Stimulated activated CD8-positive, alpha-beta memory T cell treated with anti-CD3 and anti-CD28 coated beads, Interleukin-2, amount 100 ng/mL, for 48 hours (primary cell): ENCODE data around the gene ORAI3.

Source experiments
- DNase-seq, 2 donors: peaks; one replicate each; pipeline ENCODE4 v3.0.0-alpha.2; 2020; ENCODE audit warnings: low read depth in 2 of 2

The ORAI3 gene

DNA sequence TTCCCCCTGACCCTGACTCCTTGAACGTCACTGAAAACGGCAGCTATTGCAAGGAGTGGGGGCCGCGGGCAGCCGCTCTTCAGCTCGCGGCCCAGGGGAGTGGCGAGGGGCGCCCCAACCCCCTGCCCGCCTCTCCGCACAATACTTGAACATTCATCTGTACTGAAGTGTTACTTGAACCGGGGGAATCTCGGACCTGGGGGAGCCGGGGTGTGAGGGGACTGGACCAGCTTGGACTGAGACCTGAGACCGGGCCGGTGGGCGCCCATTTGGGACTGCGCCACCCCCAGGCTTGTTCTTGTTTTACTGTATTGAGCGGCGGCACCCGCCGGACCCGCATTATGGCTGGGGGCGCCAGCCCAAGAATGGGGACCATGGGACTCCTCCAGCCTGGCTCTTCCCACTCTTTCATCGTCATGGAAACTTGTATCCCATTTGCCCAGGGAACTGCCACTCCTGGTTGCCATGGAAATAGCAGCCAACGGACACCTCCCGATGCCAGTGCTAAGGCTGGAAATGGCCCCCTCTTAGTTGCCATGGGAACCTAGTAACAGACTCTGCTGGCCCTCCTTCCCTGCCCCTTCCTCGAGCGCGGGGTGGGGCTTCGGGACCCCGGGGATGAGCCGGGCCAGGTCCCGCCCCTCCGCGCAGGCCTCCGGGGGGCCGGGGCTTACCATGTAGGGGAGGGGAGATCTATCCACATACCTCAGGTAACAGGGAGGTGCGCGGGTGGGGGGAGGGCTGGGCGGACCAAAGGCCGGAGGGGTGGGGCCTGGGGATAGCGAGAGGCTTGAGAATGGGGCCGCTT, 805 bp upstream of the ORAI3 start:
- DNase-seq = no peak

DNA sequence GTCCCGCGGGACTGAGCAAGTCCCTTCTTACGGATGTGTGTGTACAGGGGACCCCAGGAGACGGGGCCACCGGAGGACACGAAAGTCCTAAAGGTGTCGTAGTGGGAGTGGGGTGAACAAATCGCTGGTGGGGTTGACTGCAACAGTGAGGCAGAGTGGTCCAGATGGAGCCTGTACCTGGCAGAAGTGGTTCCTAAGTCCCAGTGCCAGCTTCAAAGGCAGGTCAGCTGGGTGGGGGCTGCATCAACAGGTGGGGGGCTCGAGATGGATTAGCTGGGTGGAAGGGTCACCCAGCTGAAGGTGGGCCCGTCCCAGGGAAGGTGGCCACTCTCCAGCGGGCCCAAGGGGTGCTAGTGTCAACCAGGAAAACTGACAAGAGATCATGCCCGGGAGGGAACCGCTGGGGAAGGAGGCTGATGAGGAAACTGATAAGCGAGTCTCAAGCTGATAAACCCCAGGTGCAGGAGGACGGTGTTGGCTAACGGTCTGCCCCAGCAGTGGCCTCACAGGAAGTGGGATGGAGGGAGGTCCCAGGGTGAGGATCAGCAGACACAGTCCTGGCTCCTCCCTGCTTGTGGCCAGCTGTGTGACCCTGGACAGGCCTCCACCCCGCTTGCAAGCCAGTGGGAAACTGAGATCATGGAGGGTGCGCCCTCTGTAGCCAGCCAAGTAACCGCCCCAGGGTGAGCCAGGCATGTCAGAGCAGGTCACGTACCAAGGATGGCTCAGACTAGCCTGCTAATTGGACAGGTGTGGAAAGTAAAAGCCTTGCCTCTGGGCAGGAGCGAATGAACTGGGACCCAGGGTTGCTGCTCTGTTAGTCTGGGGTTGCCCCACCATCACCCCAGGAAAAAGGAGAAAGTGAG, 1.0 kb downstream of the ORAI3 start:
- DNase-seq = no peak

DNA sequence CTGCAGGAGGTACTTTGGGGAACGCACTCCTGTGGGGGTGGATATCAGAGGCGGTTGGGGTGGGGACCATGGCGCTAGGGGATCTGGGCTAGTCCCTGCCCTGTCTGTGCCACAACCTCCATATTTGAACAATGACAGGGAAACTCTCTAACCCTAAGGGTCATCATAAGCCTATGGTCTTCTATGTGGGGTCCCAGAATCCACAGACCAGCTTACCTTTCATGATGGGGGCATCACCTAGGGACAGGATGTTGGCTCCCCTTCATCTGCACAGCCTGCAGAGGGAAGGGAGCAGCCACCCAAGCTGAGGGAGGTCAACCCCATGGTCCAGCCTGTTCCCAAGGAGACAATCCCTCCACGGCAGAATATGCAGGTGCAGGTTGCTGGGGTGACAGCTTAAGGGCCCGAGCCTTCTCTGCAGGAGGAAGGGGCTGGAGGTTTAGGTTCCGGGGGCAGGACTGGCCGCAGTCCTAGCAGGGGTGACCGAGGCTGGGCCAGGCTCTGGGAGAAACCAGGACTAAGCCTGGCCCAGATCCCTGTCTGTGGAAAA, 1.7 kb downstream of the ORAI3 start:
- no peak for DNase-seq

DNA sequence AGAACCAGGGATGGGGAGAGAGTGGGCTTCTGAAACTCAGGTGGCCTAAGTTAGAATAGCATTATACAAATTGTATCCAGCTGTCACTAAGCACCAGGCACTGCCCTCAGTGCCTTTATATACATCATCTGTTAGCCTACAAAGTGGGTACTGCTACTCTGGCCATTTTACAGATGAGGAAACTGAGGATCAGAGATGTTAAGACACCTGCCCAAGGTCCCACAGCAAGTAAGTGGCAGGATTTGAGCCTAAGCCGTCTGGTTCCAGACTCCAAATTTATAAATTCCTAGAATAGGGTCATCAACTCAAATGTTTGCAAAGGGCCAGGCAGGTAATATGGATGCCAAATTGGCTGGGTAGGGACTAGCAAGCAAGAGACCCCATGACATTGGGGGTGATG, 2.3 kb downstream of the ORAI3 start:
- DNase-seq = no peak

DNA sequence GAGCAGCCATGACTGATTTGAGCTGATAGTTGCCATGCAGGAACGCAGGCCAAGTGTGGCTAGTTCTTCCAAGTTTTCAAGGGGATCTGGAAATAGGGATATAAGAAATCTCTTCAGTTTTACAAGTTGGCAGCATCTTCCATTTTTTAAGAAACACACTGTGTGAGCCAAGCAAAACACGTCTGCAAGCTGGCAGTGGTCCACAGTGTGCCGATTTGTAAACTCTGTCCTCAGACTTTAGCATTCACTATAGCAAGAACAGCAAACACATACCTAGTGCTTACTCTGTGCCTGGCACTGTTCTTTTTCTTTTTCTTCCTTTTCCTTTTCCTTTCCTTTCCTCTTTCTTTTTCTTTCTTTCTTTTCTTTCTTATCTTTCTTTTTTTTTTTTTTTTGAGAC, 2.9 kb downstream of the ORAI3 start:
- no peak for DNase-seq

DNA sequence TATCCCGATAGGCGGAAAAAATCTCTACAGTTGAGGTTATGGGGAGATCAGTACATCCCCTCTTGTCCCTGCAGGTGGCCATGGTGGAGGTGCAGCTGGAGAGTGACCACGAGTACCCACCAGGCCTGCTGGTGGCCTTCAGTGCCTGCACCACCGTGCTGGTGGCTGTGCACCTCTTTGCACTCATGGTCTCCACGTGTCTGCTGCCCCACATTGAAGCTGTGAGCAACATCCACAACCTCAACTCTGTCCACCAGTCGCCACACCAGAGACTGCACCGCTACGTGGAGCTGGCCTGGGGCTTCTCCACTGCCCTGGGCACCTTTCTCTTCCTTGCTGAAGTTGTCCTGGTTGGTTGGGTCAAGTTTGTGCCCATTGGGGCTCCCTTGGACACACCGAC, 4.2 kb downstream of the ORAI3 start:
- DNase-seq = no peak

DNA sequence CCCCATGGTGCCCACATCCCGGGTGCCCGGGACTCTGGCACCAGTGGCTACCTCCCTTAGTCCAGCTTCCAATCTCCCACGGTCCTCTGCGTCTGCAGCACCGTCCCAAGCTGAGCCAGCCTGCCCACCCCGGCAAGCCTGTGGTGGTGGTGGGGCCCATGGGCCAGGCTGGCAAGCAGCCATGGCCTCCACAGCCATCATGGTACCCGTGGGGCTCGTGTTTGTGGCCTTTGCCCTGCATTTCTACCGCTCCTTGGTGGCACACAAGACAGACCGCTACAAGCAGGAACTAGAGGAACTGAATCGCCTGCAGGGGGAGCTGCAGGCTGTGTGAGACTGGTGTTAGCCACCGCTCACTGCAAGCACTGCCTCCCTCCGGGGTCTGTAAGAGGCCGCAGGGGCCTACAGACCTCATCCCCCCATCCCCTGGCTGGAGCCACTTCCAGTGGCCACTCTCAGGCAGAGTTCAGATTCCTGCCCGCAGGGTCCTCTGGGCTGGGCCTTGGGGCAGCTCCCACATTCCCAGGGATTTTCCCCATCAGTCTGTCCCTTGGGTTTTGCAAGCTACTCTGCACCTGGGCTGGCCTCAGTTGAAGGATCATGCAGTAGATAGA, 4.8 kb downstream of the ORAI3 start:
- DNase-seq = peak; percentile 55 to 56

DNA sequence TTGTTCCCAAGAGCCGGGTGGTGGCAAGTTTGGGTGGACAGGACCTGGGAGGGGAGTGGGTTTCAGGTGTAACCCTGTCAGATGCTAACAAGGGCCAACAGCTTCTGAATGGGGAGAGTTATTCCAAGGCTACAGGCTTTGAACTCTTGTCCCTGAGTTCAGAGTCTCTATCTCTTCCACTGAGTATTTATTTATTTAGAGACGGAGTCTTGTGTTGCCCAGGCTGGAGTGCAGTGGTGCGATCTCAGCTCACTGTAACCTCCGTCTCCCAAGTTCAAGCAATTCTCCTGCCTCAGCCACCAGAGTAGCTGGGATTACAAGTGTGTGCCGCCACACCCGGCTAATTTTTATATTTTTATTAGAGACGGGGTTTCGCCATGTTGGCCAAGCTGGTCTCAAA, 6.1 kb downstream of the ORAI3 start:
- no peak for DNase-seq

DNA sequence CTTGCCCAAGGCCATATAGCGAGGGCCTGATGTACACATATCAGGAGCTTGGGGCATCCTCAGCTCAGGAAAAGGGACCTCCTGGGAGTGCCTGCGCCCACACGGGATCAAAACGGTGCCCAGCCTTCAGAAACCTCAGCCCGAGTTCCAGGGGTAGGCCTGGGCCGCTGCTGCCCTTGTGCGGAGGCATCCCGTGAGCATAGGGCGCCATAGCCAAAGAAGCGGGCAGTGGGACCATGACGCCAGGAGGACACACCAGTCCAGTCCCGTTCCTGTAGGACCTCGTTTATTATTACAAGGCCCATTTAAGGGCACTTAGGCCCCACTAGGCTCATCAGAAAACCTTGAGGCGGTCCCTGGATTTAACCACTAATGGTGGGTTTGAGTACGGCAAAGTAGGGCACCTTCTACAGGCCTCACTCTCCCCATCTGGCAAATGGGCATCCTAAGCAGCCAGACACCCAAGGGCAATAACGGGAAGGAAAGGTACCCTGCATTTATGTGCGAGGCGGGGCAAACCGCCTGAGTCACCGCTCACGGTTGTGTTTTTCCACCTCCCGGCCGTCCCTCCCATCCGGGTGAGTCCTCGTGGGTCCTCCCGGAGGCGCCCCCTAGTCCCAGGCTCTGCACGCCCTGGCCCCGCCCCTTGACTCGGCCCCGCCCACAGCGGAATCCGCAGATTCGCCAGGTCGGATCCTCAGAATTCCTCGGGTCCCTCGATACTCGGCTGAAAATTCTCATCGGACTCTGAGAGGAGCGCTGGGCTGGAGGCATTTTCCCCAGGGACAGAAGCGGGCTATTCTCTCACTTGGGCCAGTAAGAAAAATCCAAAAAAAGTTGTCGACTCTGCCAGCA, 8.0 kb downstream of the ORAI3 start:
- peak; percentile 89 to 91 for DNase-seq

DNA sequence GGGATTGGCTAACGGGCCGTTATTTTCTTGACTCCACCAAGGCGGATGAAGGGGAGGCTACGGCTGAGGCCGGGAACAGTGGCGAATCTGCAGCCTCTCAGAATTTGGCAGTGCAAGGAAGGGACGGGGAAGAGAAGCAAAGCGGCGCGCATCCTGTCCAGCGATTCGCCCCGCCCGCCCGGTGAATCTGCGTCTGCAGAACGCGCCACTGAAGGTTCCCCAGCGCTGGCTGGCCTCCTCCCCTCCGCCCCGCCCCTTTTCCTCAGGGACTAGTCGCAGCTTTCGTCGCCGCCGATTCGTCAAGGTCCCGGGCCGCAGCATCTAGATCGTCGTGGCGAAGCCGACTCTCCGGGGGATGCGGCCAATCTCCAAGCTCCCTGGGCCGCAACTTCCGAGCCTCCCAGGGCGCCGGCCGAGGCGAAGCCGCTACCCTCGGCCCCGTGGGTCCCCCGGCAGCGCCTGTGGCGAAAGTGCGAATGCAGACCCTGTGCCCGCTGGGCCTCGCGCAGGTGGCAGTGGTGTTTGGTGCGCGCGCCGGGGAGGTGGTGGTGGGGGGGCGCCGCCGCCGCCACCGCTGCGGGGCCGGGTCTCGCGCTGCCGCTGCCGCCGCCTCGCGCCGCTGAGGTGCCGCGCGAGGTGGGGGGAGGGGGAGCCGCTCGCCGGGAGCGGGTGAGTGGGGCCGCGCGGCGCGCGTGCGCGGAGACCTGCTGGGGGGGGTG, 8.7 kb downstream of the ORAI3 start, which contains the start of gene SETD1A:
Gene SETD1A (plus strand): TSS at position 299 of the 719 bp plus-strand sequence. CDS start 978 bp downstream, outside the sequence.
- peak; percentile 92 to 98 for DNase-seq

DNA sequence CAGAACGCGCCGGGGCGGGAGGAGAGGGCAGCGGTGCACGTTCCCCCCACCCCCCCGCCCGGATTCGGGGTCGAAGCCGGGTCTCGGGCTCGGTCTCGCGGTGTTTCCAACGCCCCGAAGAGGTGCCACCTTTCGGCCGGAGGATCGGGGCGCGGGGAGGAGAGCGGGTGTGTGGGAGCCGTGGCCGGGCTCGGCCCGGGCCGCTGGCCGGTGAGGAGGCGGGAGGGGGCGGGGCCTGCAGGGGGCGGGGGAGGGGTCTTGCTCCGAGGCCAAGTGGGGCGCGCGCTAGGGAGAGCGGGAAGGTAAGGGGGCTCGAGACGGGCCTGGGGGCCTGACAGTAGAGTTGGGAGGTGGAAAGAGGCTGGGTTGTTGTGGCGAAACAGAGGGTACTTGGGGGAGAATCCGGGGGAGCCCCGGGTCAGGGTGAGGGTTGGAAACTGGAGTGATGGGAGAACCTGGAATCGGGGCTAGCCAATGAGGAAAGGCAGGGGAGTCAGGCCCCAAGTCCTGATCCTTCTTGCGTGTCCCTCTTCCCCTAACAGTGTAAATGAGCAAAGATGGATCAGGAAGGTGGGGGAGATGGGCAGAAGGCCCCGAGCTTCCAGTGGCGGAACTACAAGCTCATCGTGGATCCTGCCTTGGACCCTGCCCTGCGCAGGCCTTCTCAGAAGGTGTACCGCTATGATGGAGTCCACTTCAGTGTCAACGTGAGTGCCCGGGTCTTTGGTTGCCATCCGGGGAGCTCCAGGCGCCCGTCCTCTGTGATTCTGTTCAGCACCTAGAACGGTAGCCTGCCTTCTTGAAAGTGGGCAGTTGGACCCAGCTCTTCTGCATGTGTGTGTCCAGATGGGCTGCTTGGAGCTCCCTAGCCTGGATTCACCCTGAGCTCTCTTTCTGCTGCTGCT, 9.6 kb downstream of the ORAI3 start:
- no peak for DNase-seq

DNA sequence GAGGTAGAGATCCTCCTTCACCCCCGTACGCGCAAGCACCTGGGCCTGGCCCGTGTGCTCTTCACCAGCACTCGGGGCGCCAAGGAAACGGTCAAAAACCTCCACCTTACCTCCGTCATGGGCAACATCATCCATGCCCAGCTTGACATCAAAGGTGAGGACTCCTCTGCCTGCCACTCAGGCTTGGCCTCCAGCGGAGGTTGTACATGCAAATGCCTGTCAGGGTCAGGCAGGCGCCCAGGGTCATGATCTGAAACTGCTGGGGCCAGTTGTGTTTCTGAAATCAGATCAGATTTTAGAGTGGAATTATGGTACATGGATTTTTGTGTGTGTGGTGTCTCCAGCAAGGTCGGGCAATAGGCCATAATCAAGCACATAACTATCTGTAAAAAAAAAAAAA, 12.5 kb downstream of the ORAI3 start:
- no peak for DNase-seq

DNA sequence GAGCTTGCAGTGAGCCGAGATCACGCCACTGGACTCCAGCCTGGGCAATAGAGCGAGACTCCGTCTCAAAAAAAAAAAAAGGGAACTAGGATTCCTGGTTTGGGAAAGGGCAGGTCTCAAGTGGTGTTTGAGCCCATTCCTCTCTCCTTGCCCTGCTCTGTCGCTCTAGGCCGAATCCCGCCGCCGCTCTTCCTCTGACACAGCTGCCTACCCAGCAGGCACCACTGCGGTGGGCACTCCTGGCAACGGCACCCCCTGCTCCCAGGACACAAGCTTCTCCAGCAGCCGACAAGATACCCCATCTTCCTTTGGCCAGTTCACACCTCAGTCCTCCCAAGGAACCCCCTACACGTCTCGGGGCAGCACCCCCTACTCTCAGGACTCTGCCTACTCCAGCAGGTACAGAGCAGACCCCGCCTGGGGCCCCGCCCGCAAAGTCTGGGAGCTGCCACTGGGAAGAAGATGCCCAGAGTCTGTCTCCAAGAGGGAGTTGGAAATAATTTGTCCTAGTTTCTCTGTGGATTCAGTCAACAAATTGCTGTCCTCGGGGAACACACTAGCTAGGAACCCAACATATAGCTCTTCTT, 15.2 kb downstream of the ORAI3 start:
- no peak for DNase-seq

DNA sequence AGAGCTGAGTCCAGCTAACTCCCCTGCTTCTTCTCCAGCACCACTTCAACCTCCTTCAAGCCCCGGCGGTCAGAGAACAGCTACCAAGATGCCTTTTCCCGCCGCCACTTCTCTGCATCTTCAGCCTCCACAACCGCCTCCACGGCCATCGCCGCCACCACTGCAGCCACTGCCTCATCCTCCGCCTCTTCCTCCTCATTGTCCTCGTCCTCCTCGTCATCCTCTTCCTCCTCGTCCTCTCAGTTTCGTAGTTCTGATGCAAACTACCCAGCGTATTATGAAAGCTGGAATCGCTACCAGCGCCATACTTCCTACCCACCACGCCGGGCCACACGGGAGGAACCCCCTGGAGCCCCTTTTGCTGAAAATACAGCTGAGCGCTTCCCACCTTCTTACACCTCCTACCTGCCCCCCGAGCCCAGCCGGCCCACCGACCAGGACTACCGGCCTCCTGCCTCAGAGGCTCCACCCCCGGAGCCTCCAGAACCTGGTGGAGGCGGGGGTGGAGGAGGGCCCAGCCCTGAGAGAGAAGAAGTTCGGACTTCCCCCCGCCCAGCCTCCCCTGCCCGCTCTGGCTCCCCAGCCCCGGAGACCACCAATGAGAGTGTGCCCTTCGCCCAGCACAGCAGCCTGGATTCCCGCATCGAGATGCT, 15.8 kb downstream of the ORAI3 start:
- no peak for DNase-seq

DNA sequence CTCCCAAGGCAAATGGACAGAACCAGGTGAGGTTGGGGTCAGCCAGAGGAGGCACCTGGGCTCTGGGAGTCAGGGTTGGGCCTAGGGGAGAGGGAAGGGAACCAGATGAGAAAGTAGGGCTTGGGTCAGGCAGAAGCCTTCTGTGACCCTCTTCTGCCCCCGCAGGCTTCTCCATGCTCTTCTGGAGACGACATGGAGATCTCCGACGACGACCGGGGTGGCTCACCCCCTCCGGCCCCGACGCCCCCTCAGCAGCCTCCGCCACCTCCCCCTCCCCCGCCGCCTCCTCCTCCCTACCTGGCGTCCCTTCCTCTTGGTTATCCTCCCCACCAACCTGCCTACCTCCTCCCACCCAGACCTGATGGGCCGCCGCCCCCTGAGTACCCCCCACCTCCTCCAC, 16.6 kb downstream of the ORAI3 start:
- no peak for DNase-seq

DNA sequence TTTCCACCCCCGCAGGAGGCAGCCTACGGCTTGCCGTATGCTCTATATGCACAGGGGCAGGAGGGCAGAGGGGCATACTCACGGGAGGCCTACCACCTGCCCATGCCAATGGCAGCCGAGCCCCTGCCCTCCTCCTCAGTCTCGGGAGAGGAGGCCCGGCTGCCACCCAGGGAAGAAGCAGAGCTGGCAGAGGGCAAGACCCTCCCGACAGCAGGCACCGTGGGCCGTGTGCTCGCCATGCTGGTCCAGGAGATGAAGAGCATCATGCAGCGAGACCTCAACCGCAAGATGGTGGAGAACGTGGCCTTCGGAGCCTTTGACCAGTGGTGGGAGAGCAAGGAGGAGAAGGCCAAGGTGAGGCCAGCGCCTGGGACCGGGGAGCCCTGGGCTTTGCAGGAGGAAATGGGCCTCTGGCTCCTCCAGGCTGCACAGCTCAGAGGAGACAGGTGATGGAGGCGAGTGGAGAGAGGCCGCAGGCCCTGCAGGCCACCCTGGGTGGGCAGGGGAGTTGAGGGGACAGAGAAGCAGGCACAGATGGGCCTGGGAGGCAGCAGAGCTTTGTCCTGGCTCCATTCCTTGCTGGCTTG, 17.3 kb downstream of the ORAI3 start:
- no peak for DNase-seq

DNA sequence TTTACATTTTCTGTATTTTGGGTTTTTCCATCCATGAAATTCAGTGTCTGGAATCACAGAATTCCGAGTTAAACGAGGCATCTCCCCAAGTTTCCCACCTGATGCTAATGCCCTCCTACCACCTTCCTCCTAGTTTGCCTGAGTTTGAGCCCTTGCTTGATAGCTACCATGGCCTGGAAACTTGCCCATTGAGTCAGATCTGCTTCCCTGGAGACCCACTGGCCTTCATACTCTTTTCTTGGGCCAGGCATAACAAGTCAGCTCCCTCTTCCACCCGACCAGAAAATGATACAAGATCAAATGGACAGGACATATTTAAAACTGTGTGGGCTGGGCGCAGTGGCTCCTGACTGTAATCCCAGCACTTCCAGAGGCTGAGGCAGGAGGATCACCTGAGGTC, 18.9 kb downstream of the ORAI3 start:
- DNase-seq = no peak

DNA sequence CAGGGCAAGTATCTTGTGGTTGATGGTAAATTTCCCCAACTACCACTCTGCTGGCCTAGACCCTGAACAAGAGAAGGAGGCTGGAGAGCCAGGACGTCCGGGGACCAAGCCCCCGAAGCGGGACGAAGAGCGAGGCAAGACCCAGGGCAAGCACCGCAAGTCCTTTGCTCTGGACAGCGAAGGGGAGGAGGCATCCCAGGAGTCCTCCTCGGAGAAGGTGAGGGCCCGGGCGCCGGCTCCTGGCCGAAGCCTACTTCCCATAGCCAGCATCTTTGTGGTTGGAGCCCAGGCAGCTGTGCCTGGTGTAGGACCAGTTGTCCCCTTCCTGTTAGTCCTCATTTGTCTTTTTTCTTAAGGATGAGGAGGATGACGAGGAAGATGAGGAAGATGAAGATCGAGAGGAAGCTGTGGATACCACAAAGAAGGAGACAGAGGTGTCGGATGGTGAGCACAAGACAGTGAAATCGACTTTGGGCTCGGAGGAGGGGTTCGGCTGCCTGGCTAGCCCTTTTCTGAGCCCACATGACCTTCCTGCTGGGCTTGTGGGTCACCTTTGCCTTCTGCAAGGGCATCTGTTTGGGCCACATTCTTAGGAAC, 20.5 kb downstream of the ORAI3 start:
- no peak for DNase-seq
